NCI-H460 (cell line): ENCODE data around the gene TIGD2. TPM values are rescaled to one million over a fixed set of nuclear protein-coding genes. Genes with fewer than 3 reads are reported as not detected.
"Not testable (repeated sequence)": the region's sequence is repeated elsewhere in the genome, so short reads cannot be mapped to it uniquely, and the experiment has no call there.

Source experiments
- DNase-seq: peaks from one replicate; pipeline ENCODE4 v3.0.0-alpha.2; 2016; ENCODE audit warnings: low read depth; ENCODE audit errors: extremely low read depth
- total RNA-seq: library from RNA; depleted of rRNA; stranded (reverse); fragments of >200 nt; shearing (Covaris generic); gene quantifications from 2 replicates; pipeline ENCODE4 v1.2.3, GENCODE V29; 2014

Gene TIGD2
- total RNA-seq, 1 experiment from 2014 or later, result 11.7 TPM

DNA sequence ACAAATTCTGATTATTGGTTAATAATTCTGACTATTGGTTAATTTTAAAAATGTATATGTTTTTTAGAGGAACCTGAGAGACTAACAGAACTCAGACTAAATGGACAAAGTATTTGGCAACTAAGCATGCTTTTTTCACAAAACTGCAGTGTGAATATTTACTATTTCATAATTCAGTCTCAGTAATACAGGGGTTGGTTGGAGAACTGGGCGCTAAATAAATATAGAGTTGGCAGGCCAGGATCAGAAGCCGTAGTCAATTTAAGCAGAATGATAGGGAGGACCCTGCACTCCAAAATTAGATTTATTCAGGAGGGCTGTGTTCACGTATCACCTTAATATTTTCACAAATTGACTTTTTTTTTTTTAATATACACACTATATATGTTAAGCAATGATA is 5.8 kb downstream of the TIGD2 start:
- no peak for DNase-seq

DNA sequence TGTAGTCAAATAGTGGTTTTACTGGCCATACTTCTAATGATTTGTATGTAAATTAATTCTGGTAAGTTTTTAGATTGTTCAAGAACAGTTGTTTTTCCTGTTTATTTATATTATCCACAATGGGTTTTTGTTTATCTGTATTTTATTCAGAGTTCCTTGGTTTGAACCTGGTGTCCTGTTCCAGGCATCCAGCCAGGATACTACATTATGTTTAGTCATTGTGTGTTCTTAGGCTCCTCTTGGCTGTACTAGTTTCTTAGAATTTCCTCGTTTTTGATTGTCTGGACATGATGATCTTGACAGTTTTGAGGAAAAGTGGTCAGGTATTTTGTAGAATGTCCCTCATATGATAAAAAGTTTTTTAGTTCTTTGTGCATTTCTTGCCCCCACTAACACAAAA is 7.8 kb downstream of the TIGD2 start:
- DNase-seq, result no peak

DNA sequence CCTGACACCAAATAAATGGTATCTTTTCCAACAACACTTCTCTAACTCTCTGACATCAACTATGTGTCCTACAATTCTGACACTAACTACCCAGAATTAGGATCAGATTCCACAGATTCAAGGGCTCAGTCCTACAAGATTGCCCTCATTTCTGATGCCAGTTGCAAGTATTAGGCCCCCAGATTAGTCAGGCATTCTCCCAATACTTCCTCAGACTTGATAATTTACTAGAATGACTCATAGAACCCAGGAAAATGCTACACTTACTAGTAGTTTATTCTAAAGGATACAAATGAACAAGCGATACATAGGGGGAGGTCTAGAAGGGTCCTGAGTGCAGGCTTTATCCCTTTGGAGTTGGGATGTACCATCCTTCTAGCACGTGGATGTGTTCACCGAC is 8.5 kb downstream of the TIGD2 start:
- no peak for DNase-seq

DNA sequence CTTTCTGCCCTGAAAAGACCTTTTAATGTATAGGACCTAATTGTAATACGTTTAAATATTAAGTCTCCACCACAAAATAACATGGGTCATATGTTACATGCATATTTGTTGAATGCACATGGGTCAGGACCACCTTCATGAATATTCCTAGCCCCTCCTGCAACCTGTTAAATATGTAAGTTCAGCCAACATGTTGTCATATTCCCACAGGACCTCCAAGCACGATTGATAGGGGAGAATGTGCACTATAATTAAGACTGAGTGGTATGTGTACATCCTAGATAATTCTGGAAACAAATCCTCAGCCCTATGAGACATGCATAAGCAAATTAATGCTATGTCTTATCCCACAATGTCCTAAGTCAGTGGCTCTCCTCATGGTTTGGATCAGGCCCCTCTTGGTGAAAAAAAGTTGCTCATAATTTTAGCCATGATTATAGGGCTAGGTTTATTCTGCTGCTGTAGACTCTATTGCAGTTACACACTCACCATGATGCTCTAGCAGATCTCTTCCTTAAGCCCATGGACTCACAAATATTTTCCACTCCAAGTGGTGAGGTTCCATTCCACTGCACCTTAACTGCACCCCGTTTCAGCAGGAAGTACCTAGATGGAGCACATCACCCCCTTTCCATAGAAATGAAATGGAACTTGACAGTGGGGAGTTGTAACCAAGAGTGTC is 10.2 kb downstream of the TIGD2 start:
- DNase-seq, result no peak

DNA sequence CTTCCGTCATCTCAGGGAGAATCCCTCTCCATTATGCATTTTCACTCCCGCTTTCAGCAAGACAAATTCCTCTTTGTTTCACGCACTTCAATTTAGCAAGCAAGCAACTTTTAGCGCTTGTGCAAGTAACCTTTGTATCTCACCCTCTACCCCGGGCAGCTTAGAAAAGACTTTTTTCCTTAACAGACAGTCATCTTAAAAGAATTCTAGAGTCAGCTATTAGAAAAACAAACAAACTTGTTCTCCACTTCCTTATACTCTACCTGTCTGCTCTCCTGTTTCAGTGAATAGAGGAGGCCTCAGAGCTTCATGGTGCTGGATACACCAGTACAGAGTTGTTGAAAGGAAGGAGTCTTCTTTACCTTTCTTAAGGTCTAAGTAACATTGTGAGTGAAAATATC is 12.1 kb downstream of the TIGD2 start:
- no peak for DNase-seq

DNA sequence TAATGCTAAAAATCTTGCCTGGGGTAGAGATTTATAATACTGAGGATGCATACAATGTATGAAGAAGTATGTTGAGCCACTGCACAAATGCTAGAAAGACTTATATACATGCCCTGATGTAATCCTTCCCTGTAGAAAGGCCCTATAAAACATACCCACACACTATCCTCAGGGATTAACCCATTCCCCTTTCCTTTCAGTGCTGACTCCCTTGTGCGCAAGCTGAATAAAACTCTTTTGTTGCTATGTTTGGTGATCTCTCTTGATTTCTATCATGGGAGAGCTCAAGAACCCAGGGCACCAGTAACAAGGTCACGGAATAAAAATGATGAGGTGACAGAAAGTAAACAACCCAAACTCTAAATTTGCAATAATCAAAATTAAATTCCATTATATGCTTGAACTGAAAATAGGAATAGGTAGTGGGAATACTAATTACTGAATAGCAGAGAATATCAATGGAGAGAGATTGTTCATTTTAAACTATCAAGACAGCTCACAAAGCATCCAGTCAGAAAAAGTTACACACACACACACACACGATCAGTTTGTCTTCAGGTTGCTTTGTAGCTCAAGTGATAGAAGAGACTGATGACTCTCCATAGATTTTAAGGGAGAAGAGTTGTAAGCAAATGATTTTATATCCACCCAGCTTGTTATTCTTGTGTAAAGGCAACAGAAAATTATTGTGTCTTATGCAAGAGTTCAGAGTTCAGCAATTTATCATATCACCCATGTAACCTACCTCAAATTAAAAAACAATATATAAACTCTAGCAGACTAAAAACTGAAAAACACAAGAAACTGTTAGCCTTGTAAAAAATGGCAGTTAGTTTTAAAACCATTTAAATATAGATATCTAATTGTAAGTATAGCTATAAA is 14.8 kb downstream of the TIGD2 start:
- DNase-seq, result no peak

DNA sequence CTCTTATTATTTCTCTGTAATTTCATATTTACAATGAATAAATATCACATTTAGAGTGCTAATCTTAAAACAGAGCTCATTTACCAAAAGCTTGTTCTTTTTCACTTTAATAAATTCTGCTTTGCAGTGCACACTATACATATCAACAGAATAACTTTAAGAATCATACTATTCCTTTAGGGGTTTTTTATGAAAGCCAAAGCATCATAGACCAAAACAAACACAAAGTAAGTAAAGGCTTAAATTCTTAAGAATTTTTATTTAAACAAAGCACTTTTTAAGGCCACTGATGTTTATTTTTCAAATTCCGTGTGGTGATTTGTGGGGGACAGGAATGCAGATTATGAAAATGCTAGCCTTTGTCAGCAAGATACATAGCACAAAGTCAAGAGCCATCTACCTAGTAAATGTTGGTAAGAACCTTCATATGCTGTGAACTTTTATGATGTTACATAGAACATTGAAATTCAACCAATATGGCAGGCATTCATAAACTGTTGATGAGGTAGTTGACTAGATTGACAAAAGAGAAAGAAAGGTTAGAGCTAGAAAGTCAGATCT is 17.8 kb downstream of the TIGD2 start:
- DNase-seq, result no peak

DNA sequence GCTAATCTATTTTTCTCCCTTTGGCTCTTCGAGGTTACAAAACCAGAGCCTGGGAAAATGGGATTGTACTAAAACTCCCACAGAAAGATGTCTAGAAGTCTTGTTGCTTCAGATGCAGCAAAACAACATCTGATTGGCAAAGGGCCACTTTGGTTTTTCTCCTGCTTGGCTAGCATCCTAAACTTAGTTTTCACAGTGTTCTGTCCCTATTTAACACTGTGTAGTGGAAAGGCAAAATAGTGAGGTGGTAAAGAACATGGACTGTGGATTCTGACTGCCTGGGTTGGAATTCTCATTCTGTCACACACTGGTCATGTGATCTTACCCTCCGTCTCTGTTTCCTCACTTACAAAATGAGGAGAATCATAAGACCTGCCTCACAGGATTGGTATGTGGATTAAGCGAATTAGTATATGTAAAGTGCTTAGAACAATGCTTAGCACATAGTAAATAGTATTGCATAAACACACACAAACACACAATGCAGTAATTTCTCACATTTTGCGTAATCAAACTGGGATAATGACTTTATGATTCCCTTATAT is 23.5 kb downstream of the TIGD2 start:
- DNase-seq, result peak; percentile 31

DNA sequence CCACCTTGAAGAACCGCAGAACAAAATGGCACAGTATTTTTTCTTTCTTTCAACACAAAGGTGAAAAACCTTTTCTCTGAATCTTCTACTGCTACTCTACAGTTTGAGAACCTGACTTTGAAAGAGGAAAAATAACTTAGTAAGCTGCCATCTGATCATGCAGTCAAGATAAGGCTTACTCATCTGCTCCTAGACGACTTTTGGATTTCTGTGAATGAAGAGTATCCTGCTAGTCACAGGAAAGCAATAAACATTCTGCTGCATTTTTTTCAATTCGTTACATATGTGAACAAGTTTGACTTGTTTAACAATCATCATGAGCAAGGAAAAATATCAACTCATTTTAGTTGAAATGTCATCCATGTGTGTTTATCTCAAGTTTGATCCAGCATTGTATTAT is 25.2 kb downstream of the TIGD2 start:
- no peak for DNase-seq

DNA sequence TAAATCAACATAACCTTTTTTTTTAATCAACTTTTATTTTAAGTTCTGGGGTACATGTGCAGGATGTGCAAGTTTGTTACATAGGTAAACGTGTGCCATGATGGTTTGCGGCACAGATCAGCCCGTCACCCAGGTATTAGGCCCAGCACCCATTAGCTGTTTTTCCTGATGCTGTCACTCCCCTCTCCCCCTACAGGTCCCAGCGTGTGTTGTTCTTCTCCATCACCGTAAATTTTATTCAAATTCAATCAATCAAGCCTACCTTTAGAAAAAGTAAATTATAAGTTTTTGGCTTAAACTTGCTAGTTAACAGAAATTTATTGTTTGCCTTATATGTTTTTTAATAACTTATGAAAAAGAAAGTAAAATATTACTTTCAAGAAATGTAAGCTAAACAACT is 25.9 kb downstream of the TIGD2 start:
- DNase-seq, result no peak

DNA sequence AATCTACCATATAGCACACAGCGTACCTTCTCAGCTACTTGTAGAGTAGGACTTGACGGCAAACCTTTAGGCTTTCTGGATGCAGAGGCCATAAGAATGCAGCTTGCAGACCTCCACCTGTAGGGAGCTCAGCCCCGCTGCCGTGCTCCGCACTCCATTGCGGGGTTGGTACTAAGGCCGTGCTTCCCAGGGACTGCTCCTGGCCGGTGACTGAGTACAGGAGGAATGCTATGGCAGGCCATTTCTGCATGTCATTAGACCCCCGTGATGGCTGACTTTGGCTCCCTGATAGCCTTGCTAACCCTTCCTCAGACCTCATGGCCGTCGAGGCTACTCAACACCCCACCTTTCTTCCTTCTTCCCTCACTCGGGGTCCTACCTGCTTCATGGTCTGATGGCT is 26.4 kb downstream of the TIGD2 start:
- DNase-seq, result no peak

DNA sequence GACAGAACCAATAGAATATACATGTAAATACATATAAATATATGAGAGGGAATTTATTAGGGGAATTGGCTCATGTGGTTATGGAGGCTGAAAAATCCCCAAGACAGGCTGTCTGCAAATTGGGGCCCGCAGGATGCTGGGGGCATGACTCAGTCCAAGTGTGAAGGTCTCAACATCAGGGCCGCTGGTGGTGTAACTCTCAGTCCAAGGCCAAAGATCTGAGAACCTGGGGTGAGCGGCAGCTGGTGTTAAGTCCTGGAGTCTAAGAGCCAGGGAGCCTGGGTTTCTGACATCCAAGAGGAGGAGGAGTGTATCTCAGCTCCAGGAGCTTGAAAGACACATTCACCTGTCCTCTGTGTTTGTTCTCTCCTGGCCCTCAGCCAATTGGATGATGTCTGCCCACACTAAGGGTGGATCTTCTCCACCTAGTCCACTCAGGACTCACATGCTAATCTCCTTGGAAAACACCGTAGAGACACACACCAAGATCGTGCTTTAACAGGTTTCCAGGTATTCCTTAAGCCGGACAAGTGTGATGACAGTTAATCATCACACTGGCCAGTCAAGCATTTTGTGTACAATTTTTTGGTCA is 28.9 kb downstream of the TIGD2 start:
- DNase-seq, result no peak

DNA sequence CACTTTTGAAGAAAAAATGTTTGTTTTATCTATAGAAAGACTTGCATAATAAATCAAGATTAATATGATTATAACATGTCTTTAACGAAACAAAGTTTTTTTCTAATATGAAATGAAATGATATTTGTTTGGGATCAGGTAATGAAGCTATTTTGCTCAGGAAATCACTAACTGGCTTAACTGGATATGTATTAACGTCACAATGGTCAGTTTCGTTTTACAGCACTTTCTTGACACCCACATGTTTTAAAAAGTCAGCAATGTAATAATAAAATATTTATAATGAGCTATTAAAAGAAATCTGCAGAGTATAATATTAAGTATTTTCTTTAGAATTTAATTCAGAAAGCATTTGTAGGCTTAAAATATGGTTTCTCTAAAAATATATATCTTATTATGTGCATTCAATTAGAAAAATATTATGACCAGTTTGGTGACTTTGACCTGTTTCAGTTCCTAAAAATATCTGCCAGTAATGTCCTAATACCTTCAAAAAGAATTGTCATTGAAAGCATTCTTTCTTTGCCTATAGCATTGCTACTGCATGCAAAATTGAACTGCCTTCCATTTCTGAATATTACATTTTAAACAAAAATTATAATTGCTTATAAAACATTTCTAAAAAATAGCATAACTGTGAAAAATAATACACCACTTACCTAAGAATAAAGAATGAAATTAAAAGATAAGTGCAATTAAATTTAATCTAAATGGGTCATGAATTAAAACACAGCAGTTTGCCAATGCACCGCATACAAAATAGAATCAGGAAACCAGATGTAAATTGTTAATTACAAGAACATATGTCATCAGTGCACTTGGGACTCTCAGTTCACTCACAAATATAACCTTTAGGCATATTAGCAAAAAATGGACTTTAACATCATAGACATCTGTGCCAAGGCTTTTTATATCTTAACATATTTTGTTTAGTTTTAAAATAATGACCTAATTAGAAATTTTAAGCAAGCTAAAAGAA is 31.6 kb downstream of the TIGD2 start:
- no peak for DNase-seq

DNA sequence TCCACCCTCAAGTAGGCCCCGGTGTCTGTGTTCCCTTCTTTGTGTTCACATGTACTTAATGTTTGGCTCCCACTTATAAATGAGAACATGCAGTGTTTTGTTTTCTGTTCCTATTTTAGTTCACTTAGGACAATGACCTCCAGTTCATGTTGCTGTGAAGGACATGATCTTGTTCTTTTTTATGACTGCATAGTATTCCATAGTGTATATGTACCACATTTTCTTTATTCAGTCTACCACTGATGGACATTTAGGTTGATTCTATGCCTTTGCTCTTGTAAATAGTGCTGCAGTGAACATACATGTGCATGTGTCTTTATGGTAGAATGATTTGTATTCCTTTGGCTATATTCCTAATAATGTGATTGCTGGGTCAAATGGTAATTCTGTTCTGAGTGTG is 33.3 kb downstream of the TIGD2 start:
- not testable (repeated sequence) for DNase-seq

DNA sequence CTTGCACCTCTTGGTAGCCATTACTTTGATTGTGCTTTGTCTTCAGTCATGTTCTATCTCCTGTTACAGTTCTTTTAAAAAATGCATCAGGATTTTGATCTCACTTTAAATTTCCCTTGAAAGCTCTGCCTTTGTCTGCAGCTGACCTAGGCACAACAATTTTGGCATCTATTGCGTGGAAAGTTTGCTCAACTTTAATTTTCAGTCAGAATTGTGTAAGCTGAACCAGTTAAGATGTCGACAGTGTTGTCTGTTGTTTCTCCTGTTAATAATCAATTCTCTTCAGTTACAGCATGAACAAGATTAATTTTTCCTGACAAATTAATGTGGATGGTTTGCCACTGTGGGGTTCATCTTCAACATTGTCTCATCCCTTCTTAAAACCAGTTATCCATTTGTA is 34.9 kb downstream of the TIGD2 start:
- DNase-seq, result no peak

DNA sequence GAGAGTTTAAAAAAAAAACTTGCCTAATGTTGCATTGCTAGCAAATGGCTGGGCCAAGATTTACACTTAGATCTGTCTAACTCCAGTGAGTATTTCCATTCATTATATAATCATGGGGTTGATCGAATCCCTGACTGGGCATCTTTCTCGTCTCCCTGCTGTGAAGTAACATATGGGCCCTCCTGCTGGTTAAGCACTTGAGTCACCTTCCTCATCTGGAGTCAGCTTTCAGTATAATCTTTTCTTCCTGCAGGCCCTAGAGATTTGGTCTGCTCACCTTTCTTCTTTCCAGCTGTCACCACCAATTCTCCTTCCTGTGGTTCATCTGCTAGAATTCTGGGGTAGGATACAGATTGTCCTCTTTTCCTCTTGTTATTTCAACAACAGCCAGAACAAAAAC is 41.6 kb downstream of the TIGD2 start:
- DNase-seq, result no peak

DNA sequence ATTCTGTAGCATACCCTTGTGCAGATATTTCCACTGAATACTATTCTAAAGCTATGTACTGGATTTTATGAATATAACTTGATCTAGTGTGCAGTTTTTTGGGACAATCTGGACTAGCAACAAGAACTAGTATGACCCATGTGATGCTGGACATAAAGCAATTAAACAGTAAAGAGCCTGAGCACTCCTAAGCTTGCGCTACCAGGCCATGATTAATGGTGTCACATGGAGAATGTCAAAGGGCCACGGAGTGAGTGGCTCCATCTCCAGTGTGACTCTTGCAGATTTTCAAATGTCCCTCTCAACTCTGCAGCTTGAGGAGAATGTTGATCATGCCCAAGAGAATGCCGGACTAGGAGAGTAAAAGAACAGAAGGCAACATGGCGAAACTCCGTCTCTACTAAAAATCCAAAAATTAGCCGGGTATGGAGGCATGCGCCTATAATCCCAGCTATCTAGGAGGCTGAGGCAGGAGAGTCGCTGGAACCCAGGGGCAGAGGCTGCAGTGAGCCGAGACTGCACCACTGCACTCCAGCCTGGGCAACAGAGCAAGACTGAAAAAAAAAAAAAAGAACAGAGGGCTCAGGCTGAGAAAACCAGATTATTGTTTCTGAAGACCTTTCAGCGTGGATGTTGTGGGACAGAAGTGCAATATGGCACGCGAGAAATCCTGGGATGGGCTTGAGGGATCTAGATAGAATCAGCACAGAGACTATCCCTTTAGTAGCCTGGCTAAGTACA is 45.0 kb downstream of the TIGD2 start:
- DNase-seq, result no peak

DNA sequence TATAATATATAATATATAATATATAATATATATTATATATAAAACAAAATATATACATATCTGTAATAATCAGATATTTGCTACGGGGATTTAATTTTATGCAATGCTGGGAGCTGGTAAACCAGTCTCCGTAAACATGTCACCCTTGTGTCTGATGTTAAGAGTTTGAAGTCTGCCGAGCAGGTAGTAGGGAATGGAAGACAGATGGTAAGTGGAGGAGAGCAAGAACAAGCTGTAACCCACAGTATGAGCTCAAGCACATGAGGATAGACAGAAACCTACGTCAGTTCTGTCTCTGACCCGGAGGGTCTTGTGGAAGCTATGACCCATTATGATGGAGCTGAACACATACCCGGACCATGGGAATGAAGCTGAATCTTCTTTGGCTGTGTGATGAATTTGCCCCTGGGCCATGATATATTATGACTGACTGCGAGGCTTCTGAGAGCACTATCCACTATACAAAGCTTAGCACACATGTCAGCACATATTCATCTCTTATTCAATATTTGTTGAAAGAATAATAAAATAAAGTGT is 46.2 kb downstream of the TIGD2 start:
- DNase-seq, result no peak

DNA sequence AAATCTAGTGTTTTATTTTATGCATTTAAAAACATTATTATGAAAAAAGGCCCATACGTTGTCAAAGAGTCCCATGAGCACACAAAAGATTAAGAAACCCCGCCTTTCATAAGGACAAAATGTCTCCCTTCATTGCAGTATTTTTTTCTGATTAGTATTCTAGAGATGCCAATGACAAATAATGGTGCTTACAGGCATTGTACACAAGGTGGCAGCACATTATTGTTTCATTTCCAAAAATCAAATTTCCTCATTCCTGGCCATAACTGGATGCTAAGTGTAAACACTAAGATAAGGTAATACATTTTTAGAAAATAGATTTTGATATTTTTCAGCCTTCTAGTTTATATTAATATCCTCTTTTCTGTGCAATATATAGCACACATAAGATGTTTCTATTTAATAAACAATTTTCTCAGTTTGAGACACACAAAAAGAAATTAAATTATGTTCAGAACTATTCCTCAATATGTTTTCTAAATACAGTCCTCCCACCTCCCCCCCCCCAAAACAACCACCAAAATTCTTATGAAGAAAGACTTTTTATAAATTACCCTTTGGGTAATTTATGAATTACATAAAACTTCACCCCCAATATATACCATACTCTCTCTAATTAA is 47.7 kb downstream of the TIGD2 start:
- DNase-seq, result peak; percentile 66
